ENCODE data around the gene JMJD8.

JMJD8 gene

GRCh38 chr16:680625-680945 is 3.5 kb downstream of the JMJD8 start:
- DNase-seq (ENCODE audit: low read depth), result no peak
- H3K4me3 ChIP-seq (ENCODE audit: low read depth, low read length), result peak overlapping the region; percentile 73
- TF ChIP-seq, protein P1, sequence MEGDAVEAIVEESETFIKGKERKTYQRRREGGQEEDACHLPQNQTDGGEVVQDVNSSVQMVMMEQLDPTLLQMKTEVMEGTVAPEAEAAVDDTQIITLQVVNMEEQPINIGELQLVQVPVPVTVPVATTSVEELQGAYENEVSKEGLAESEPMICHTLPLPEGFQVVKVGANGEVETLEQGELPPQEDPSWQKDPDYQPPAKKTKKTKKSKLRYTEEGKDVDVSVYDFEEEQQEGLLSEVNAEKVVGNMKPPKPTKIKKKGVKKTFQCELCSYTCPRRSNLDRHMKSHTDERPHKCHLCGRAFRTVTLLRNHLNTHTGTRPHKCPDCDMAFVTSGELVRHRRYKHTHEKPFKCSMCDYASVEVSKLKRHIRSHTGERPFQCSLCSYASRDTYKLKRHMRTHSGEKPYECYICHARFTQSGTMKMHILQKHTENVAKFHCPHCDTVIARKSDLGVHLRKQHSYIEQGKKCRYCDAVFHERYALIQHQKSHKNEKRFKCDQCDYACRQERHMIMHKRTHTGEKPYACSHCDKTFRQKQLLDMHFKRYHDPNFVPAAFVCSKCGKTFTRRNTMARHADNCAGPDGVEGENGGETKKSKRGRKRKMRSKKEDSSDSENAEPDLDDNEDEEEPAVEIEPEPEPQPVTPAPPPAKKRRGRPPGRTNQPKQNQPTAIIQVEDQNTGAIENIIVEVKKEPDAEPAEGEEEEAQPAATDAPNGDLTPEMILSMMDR (IDR thresholded peaks at IDR 0.05; ENCODE audit: low read depth, low read length, missing control alignments), result no peak

GRCh38 chr16:679814-680624 is 4.1 kb downstream of the JMJD8 start, which contains the start of gene STUB1:
Gene STUB1, plus strand, starts transcription at chr16:680410. Its CDS starts 116 bp downstream, at chr16:680526.
- DNase-seq (ENCODE audit: low read depth), result peak; percentile 34
- H3K4me3 ChIP-seq (ENCODE audit: low read depth, low read length), result peak within 1 kb of the TSS; percentile 73
- TF ChIP-seq, protein P1 (IDR thresholded peaks at IDR 0.05; ENCODE audit: low read depth, low read length, missing control alignments), result no peak

- TF ChIP-seq, protein P1 (IDR thresholded peaks at IDR 0.05; ENCODE audit: low read depth, low read length, missing control alignments), result no peak
- no peak for DNase-seq (ENCODE audit: low read depth)
- H3K4me3 ChIP-seq (ENCODE audit: low read depth, low read length), result peak overlapping the region; percentile 61
Measured at GRCh38 chr16:678858-679813, 5.0 kb downstream of the JMJD8 start.

GRCh38 chr16:678209-678857 is 5.8 kb downstream of the JMJD8 start:
- H3K4me3 ChIP-seq (ENCODE audit: low read depth, low read length), result no peak overlapping the region
- DNase-seq (ENCODE audit: low read depth), result no peak
- TF ChIP-seq, protein P1 (IDR thresholded peaks at IDR 0.05; ENCODE audit: low read depth, low read length, missing control alignments), result no peak

DNA sequence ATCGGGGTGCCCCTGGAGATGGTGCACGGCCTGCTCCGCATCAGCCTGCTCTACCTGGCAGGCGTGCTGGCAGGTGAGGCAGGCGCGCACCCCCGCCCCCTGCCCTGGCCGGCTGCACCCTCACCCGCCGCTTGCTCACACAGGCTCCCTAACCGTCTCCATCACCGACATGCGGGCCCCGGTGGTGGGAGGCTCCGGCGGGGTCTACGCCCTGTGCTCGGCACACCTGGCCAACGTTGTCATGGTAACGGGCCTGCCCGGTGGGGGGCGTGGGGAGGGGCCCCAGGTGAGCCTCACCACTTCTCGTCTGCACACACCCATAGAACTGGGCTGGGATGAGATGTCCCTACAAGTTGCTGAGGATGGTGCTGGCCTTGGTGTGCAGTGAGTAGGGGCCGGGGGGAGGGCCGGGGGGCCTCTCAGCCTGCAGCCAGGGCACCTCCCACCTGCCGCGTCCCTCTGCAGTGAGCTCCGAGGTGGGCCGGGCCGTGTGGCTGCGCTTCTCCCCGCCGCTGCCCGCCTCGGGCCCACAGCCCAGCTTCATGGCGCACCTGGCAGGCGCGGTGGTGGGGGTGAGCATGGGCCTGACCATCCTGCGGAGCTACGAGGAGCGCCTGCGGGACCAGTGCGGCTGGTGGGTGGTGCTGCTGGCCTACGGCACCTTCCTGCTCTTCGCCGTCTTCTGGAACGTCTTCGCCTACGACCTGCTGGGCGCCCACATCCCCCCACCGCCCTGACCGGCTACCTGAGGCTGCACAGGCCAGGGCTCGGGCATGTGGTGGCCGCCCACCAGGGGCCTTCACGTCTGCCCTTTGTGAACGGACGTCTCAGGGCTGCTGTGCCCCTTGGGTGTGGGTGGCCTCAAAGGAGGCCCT is 6.6 kb downstream of the JMJD8 start:
- no peak for DNase-seq (ENCODE audit: low read depth)
- TF ChIP-seq, protein P1 (IDR thresholded peaks at IDR 0.05; ENCODE audit: low read depth, low read length, missing control alignments), result no peak
- no peak overlapping the region for H3K4me3 ChIP-seq (ENCODE audit: low read depth, low read length)

- H3K4me3 ChIP-seq (ENCODE audit: low read depth, low read length), result no peak overlapping the region
- TF ChIP-seq, protein P1 (IDR thresholded peaks at IDR 0.05; ENCODE audit: low read depth, low read length, missing control alignments), result no peak
- no peak for DNase-seq (ENCODE audit: low read depth)
Measured at GRCh38 chr16:676913-677312, 7.2 kb downstream of the JMJD8 start.
